Pancreas (tissue), 10 donors: Measurements from ENCODE around the gene TTC7B. TPM values are rescaled to one million over a fixed set of nuclear protein-coding genes. Genes with fewer than 3 reads are reported as not detected.

ENCODE experiments used
- ATAC-seq, 4 donors: fragments of 200-7000 bp; cut with Tn5 transposase; one replicate each; pipeline versions ENCODE4 v1.8.0 to v1.9.1; 2020; ENCODE audit warnings: mild to moderate bottlenecking in 4 of 4, moderate library complexity in 4 of 4
- DNase-seq, 6 donors: peaks; one replicate each; pipeline ENCODE4 v3.0.0-alpha.2; 2020
- FAIRE-seq: peaks from 2 replicates; lab custom pipeline; 2012; peaks lifted over from hg19 to GRCh38; lab: Jason Lieb, UNC
- H3K27ac ChIP-seq, 4 donors: fragments of 200-600 bp; sonication (generic); 1 replicate in 3 of 4; 2 replicates in 1 of 4; pipeline versions ENCODE4 v1.5.0 to v1.8.0; 2020
- H3K27me3 ChIP-seq, 4 donors: fragments of 200-600 bp; one replicate each; pipeline ENCODE4 v1.8.0; 2021
- H3K36me3 ChIP-seq, 3 donors: fragments of 200-600 bp; sonication (generic) in 1 of 3; one replicate each; pipeline versions ENCODE4 v1.5.0 to v1.8.0; 2020 to 2021
- H3K4me1 ChIP-seq, 3 donors: fragments of 200-600 bp; one replicate each; pipeline ENCODE4 v1.8.0; 2021
- H3K4me3 ChIP-seq, 4 donors: fragments of 200-600 bp; sonication (generic) in 2 of 4; one replicate each; pipeline versions ENCODE4 v1.5.0 to v1.8.0; 2020 to 2021
- H3K9me3 ChIP-seq, 4 donors: fragments of 200-600 bp; one replicate each; pipeline ENCODE4 v1.8.0; 2021
- CTCF ChIP-seq, 4 donors: fragments of 200-600 bp; sonication (generic) in 3 of 4; IDR thresholded peaks; one replicate each; pipeline versions ENCODE4 v1.5.0 to v1.8.0; 2021; ENCODE audit warnings: antibody characterized with exemption in 4 of 4
- WGBS, 2 donors: extraction: QIAGEN DNeasy Blood & Tissue Kit; methylation state at CpG; one replicate each; pipeline ENCODE4 v1.1.7; 2013; 5-methylcytosine and 5-hydroxymethylcytosine counted together
- intact Hi-C, 3 donors: fragments of 100-400 bp; cut with DNase I; formaldehyde crosslinking; loops; one replicate each; pipeline versions ENCODE4 v1.11.1 to v1.14.2; 2022
- polyA plus RNA-seq, 2 donors: library from polyadenylated mRNA; stranded (reverse); fragments of 200-250 nt; gene quantifications; one replicate each; pipeline ENCODE4 v1.2.3, GENCODE V29; 2013
- total RNA-seq, 6 donors: library from RNA; stranded (reverse); fragmentation: NEBNext Ultra II Directional in 4 of 6; extraction: Animal tissue kit (Norgen Biotek cat#: 25700) in 4 of 6; gene quantifications; one replicate each; pipeline versions ENCODE4 v1.2.1 to v1.2.4, GENCODE V29; 2021 to 2023
- donor health status: healthy with polysubstance abuse.
- donor health status: DM: no; HTN: no; CAD: no; lungs with moderate emphysema.
- donor health status: DM: no; HTN: no; CAD: no.
- donor health status: control.
- donor health status: control.
- donor health status: Bipolar disorder and iron deficiency.
- donor health status: DM: yes; HTN: yes; CAD: no.
- donor health status: DM: no; HTN: no; CAD: no.
- donor health status: DM: no; HTN: no; CAD: no.
- donor health status: DM: yes; HTN: yes; CAD: no.

TTC7B gene
- total and polyA plus RNA-seq, 8 donors, result 8.9 to 39.6 (median 29.6) TPM

- H3K36me3 ChIP-seq, result no peaks in the 10 kb centered on the region
- intact Hi-C loops, result no loop called here
- H3K27me3 ChIP-seq, result no peaks in the 10 kb centered on the region
- DNase-seq (no peak), ATAC-seq (peak in 2 of 4 donors; percentile 49 to 71), FAIRE-seq (no peak)
- no peak for TF ChIP-seq CTCF (IDR thresholded peaks at IDR 0.05)
- H3K27ac ChIP-seq, result no peak overlapping the region
- WGBS, 2 donors, result 81 to 82% methylated on average over 8 of the region's 8 CpGs
- H3K4me1 ChIP-seq, result peaks cover 3 to 12% (median 7%) of the 10 kb centered on the region in 3 donors
- no peak overlapping the region for H3K4me3 ChIP-seq
- no peaks in the 10 kb centered on the region for H3K9me3 ChIP-seq
These were observed 192.0 kb downstream of the TTC7B start for GRCh38 chr14:90624227-90624626.

- no peaks in the 10 kb centered on the region for H3K9me3 ChIP-seq
- H3K27ac ChIP-seq, result no peak overlapping the region
- WGBS, 2 donors, result 97 to 98% methylated on average over 29 to 32 of the region's 32 CpGs
- intact Hi-C loops, result no loop called here
- H3K4me3 ChIP-seq, result no peak overlapping the region
- H3K27me3 ChIP-seq, result no peaks in the 10 kb centered on the region
- DNase-seq (no peak), ATAC-seq (no peak), FAIRE-seq (no peak)
- H3K36me3 ChIP-seq, result no peaks in the 10 kb centered on the region
- H3K4me1 ChIP-seq, result peaks cover 0 to 4% (median 0%) of the 10 kb centered on the region in 3 donors
- no peak for TF ChIP-seq CTCF (IDR thresholded peaks at IDR 0.05)
These were observed 195.0 kb downstream of the TTC7B start for GRCh38 chr14:90621201-90621600.

- no peak for TF ChIP-seq CTCF (IDR thresholded peaks at IDR 0.05)
- Histone ChIP-seq H3K4me3 (no peak overlapping the region), H3K4me1 (peaks cover 0 to 4% (median 0%) of the 10 kb centered on the region in 3 donors), H3K9me3 (no peaks in the 10 kb centered on the region), H3K27ac (no peak overlapping the region), H3K36me3 (no peaks in the 10 kb centered on the region), H3K27me3 (no peaks in the 10 kb centered on the region)
- DNase-seq, result no peak
- 89 to 90% methylated on average over 7 of the region's 7 CpGs for WGBS, 2 donors
- intact Hi-C loops, result no loop called here
- ATAC-seq, result no peak
- no peak for FAIRE-seq
These were observed 195.6 kb downstream of the TTC7B start for GRCh38 chr14:90620568-90621077.

- Histone ChIP-seq H3K4me3 (no peak overlapping the region), H3K27me3 (no peaks in the 10 kb centered on the region), H3K27ac (no peak overlapping the region), H3K9me3 (no peaks in the 10 kb centered on the region), H3K4me1 (peaks cover 0 to 4% (median 0%) of the 10 kb centered on the region in 3 donors), H3K36me3 (no peaks in the 10 kb centered on the region)
- no peak for DNase-seq
- no peak for ATAC-seq
- intact Hi-C loops, result no loop called here
- WGBS, 2 donors, result 96 to 97% methylated on average over 8 of the region's 8 CpGs
- no peak for TF ChIP-seq CTCF (IDR thresholded peaks at IDR 0.05)
- FAIRE-seq, result no peak
These were observed 196.3 kb downstream of the TTC7B start for GRCh38 chr14:90619911-90620310.

GRCh38 chr14:90617961-90618360, 198.3 kb downstream of the TTC7B start:
- intact Hi-C loops, result no loop called here
- Histone ChIP-seq H3K27me3 (no peaks in the 10 kb centered on the region), H3K27ac (no peak overlapping the region), H3K36me3 (no peaks in the 10 kb centered on the region), H3K9me3 (no peaks in the 10 kb centered on the region), H3K4me1 (no peaks in the 10 kb centered on the region), H3K4me3 (no peak overlapping the region)
- ATAC-seq, result no peak
- no peak for TF ChIP-seq CTCF (IDR thresholded peaks at IDR 0.05)
- no peak for FAIRE-seq
- DNase-seq, result no peak
- WGBS, 2 donors, result 88 to 95% methylated on average over 7 of the region's 7 CpGs
